ENCODE measurements around the gene DISC1.

DISC1 gene

DNA sequence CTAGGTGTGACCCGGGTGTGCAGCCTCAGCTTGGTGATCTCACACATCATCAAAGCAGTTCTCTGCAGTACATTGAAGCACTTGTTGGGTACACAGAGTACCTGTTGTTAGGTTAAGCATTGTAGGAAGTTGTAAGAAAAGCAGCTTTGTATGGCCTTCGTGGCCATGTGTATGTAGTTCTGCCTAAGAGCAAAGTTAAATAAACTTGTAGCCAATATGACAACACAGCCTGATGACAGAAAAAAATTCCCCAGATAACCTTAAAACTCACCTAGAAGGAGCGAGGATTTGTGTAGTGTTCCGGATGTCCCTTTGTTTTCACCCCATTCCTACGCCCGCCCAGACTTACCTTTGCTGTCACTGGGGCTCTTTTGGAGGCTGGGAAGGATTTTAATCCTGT, 48.0 kb downstream of the DISC1 start:
- no peak for DNase-seq

DNA sequence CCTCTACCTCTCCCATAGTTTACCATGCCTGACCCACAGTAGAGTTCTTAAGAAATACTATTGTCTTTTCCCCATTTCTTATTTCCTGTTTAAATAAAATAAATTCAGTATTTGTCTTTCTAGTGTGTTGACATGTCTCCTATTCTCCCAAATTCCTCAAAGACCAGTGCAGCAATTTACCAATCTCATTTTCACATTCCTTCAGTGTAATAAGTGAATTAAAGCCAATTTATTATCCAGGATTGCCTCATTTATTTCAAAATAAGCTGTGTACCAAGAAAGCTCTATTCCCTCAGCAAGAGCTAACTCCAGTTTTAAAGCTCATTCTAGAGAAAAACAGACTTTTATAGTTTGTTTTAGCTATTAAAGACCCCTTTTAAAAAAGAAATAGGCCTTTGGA, 49.9 kb downstream of the DISC1 start:
- DNase-seq: no peak

DNA sequence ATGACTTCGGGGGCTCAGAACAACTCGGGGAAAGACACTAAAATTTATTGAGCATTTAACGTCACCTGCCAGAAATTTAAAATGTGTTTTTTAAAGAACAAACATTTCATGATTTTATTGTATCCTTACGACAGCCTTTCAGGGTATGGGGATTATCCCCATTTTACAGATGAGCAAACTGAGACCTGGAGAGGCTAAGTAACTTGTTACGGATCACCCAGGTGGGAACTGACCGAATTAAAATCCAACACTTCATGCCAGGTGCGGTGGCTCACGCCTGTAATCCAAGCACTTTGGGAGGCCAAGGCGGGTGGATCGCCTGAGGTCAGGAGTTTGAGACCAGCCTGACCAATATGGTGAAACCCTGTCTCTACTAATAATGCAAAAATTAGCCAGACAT, 50.9 kb downstream of the DISC1 start:
- DNase-seq: no peak

DNA sequence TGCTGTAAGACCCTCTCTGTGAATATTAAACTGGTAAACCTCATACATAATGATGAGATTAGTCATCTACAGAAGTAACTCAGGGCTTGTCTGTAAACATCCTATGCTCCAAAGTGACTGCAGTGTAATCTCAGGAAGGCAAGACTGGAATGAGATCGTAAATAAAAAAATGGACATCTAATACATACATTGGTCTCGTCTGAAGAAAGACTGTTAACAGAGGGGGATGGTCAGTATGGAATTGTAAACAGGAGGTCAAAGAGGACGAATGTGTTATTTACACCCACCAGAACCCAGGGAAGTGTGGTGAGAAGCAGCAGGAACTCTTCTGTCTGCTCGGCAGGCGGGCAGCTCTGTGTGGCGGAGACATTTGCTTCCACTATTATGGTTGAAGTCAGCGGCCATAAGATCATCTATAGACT, 51.4 kb downstream of the DISC1 start:
- DNase-seq: no peak

DNA sequence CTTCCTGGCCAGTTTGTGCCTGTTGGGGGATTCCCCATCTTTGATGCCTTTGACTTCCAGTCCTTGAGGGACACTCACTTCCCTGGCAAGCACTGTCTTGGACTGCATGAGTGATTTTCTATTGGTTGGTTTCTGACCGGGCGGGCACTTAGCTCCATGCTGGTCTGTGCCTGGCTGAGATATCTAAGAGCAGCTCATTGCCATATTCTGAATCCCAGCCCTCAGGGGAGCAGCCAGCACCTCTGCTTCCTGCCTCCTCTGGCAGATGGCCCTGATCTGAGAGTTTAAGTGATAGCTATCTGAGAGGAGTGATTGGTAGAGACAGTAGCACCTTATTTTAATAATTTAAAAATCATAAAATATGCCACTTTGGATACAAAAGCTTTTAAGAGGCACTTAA, 52.5 kb downstream of the DISC1 start:
- DNase-seq: no peak

DNA sequence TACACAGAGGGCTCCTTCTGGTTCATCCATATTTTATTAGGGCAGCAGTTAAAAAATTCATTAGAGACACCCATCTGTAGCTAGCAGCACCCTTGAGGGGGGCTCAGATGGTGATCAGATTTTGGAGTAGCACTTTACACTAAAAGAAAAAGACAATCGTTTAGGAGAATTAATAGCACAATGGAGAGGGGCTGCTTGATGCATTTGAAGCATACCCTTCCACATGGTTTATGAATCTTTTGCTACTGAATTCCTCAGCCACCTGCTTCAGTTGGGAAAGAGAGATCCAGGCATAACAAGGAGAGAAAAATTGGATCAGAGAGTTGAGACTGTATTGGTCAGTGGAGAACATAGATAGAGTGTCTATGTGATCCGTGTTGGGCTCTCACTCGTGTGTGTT, 54.4 kb downstream of the DISC1 start:
- DNase-seq: no peak

DNA sequence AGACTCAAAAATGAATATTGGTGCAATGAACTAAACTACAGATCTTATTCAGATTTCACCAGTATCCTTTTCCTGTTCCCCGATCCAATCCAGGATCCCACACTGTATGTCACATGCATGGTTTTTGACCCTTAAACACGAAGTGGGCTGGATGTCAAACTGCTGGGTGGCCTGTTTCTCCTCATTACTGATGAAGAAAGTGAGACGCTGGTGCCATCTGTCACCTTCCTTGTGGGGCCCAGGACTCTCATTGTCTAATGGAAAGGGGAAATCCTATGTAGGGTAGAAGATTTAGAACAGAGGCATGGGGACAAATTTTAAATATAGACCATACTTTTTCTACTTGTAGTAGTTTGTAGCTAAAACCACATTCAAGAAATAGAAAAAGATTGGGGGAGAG, 56.2 kb downstream of the DISC1 start:
- no peak for DNase-seq

DNA sequence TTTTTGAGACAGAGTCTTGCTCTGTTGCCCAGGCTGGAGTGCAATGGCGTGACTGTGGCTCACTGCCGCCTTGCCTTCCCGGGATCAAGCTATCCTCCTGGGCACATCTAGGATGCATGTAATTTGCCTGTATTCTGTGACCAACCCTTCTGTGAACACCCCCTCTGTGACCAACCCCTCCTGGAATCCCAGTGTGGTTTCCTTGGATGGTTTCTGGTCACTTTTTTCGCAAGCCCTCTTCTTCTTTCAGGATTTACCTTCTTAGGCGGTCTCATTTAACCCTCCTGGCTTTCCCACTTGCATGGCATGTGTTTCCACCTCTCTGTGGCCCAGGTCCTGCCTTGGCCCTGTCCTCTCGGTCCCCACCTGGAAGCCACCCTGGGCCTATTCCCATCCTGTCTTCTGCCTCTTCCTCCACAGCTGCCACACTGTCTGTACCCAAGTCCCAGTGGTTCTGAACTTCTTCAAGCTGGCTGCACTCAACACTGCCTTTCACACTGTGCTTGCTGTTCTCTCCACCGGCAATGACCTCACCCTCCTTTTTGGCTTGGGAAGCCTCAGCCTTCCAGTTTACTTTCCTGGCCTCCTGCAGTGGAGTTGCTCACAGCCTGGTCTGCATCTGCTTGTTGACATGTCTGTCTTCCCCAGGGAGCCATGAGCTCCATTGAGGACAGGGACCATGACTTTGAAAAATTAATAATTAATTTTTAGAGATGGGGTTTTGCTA, 57.0 kb downstream of the DISC1 start:
- no peak for DNase-seq

DNA sequence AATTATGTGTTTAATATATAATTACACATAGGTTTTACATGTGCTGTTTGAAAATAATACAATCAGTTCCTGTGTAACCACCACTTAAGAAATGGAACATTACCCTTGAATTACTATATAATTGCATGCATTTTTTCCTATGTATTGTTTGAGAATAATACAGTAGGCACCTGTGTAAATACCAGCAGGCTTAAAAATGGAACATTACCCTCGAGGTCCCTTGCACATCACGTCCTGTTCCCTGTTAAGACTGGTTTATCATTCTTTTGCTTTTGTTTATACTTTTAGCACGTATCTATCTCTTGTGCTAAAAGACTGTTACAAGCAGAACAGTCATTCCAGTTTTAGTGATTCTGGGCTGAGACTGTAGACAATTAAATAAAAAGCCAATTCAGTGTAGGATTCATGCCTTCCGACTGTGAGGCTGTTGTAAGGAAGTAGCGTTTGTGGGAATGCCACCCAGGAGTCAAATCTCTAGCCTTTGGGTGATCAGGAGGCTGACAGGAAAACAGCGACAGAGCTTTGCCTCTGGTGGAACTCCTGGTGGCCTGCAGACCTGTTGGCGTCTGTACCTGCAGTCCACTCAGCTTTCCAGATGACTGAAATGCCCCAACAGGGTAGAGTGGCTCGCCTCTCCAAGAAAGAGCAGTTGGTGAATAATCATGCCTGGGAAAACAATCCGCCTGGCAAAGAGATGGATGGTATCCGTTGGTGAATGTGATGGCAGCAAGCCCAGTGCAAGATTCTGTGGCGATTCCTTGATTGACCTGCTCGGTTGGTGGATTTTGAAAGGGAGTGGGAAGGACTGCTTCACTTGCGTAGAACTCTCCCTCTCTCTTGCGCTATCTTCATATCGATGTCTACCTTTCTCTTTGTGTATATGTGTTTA, 58.0 kb downstream of the DISC1 start:
- no peak for DNase-seq

DNA sequence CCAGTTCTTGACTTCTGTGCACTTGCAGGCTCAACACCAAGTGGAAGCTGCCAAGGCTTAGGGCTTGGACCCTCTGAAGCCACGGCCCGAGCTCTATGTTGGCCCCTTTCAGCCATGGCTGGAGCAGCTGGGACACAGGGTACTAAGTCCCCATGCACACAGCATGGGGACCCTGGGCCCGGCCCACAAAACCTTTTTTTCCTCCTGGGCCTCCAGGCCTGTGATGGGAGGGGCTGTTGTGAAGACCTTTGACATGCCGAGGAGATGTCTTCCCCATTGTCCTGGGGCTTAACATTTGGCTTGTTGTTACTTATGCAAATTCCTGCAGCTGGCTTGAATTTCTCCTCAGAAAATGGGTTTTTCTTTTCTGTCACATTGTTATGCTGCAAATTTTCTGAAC, 59.8 kb downstream of the DISC1 start:
- no peak for DNase-seq

DNA sequence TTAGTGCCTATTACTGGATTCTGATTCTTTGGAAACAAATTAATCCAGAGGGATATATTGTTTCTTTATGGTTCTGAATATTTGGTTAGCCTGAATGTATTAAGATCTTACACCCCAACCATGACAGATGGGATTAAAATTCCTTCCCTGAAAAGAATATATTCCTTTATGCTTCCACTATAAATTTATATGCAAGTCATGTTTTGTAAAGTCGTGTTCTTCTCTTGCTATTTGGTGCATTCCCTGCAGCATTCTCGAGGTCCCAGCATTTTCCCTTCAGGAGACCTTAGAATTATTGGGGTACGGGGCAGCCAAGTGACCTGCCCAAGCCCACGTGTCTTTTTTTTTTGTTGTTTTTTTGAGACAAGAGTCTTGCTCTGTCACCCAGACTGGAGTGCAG, 62.4 kb downstream of the DISC1 start:
- DNase-seq: no peak

DNA sequence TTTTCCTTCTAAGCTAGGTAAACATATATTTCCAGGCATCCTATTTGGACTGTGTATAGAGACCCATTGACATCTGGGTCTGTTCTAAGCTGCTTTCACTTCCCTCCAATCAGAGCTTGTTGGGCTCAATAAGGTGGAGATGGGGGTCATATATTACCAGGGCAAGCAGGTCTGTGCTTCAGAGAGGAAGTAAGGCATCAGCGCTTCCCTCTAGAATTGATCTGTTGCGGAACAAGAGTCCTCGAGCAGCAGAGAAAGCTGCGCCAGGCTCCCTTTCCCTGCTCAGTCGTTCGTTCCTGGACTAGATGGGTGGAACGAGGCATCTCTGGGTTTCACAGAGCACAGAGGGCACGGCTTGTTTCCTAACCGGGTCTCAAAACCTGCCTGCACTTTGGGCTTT, 63.5 kb downstream of the DISC1 start:
- DNase-seq: no peak

DNA sequence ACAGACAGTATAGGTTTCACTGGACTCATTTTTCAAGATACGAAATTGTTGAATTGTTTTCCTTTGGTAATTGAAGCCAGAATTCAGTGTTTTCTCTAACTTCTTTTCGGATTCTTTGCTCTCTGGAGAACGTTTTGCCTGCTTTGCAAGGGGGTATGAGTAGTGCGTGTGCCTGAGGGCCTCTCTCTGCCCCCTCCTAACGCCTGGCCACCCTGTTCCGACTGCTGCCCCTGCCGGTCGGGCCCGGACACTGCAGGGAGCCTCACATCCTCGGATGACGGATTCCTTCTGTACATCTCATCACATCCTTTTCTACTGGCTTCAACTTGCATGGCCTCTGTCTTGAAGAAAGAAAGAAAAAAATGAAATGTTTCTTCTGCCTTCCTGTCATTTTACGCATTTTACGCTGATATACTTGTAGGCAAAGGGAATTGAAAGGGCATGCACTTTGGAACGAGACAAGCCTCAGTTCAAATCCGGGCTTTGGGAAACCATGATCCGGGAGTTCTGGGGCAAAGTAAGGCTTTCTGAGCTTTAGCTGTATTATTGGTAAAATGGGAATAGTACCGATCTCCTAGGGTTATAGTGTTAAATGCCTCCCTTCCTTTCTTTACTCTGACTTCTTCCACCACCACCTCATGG, 65.1 kb downstream of the DISC1 start:
- no peak for DNase-seq

DNA sequence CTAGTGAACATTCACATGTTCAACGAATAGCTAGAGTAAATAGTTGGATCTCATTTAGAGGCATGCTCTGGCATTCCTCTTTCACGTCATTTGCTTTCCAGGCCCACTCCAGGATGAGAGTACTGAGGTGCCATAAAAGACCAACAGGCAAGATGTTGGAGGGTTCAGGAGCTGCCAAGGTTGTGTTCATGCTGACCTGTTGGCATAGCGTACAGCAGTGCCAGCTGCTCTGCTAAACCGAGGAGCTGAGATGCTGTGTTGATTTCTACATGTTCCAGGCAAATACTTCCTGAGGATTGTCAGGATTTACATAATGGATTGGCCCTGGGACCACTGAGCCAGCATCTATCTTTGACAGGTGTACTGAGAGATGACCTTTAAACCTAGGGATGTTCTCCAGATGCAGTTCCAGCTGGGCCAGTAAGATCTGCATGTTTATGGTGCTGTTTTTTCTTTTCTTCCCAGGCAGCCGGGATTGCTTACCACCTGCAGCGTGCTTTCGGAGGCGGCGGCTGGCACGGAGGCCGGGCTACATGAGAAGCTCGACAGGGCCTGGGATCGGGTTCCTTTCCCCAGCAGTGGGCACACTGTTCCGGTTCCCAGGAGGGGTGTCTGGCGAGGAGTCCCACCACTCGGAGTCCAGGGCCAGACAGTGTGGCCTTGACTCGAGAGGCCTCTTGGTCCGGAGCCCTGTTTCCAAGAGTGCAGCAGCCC, 66.9 kb downstream of the DISC1 start:
- no peak for DNase-seq

DNA sequence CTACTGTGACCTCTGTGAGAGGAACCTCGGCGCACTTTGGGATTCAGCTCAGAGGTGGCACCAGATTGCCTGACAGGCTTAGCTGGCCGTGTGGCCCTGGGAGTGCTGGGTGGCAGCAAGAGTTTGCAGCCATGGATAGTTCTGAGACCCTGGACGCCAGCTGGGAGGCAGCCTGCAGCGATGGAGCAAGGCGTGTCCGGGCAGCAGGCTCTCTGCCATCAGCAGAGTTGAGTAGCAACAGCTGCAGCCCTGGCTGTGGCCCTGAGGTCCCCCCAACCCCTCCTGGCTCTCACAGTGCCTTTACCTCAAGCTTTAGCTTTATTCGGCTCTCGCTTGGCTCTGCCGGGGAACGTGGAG, 67.5 kb downstream of the DISC1 start:
- DNase-seq: no peak

DNA sequence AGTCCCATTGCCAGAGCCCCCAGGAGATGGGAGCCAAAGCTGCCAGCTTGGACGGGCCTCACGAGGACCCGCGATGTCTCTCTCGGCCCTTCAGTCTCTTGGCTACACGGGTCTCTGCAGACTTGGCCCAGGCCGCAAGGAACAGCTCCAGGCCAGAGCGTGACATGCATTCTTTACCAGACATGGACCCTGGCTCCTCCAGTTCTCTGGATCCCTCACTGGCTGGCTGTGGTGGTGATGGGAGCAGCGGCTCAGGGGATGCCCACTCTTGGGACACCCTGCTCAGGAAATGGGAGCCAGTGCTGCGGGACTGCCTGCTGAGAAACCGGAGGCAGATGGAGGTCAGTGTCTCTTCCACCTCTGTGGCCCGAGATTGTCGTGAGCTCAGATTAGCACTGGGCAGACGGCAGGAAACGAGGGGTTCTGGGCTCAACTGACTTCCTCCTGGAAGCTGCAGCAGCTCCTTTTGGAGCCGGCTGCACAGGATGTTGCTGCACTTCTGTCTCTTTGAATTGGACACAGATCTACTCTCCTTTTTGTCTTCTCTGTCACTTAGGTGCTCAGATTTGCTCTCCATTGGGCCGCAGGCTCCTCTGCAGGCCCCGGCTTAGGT, 68.0 kb downstream of the DISC1 start:
- DNase-seq: no peak

DNA sequence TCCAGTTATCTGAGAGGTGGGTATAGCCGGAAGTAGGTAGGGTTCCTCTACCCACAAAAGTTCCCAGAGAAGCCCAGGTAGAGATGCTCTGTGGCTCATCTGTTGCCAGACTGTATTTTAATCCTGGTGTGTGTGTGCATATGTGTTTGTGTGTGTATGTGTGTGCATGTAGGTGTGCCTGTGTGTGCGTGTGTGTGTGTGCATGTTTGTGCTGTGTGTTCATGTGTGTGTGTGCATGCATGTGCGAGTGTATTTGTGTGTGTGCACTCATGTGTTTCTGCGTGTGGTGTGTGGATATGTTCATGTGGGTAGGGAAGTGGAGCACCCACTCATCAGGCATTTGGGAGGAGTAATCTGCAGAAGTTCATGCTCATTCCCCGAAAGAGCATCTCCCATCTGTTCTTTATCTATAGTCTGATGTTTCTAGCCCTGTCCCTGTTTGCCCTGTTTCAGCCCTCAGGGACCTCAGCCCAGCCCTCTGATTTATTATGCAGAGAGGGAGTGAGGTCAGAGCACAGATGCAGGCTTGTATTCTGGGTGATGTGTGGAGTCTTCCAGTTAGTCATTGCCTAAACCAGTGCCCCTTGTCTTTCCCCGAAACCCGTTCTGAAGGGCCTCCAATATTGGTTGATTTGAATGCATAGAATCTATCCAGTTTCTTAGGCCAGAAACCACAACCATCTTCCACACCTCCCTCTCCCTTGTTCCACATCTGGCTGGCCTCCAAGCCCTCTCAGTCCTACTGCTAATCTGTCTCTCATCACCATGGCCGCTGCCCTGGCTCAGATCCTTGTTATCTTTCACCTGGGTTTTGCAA, 69.1 kb downstream of the DISC1 start:
- no peak for DNase-seq

DNA sequence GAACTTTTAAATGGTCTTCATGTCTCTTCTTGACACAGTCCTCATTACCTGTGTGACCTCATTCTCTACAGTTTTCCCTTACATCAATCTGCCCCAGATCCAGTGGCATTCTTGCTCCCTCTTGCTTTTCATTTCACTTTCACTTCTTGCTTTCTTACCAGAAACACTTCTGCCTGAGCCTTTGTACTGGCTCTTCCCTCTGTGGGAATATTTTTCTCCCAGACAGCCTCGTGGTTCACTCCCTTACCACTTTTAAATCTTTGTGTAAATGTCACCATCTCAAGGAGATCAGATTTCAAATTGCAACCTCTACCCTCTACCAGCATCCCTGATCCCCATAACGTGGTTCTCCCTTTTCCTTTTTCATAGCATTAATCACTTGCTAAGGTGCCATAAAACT, 73.2 kb downstream of the DISC1 start:
- no peak for DNase-seq

DNA sequence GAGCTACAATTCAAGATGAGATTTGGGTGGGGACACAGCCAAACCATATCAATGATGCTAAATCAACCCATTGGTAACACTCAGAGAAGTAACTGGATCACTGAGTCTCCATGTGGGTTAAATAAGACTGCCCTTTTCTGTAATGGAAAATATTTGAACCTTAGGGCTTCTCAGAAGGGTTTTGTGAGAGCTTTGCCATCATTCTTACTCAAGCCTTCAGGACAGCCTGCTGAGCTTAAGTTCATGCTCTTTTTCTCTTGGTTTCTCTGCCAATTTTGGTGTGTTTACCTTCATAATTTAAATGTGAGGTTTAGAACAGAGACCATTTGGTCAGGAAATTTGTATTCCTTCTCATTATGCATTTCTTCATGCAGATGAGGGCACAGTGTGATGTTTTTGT, 74.7 kb downstream of the DISC1 start:
- no peak for DNase-seq

DNA sequence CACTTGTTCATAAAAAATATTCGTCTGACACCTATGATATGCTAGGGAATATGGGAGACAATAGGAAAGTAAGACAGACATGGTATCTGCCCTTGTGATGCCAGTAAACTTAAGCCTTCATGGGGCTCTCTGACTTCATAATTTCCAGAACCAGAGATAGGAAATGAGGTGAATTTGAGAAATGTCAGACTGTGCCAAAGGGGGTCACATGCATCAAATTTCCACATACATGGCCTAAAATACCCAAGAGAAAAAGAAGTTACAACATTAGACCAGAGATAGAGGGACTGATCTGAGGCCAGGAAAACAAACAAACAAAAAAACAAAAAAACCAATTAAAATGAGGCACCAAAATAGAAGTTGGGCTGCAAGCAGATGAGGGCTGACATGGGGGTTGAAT, 75.7 kb downstream of the DISC1 start:
- no peak for DNase-seq

DNA sequence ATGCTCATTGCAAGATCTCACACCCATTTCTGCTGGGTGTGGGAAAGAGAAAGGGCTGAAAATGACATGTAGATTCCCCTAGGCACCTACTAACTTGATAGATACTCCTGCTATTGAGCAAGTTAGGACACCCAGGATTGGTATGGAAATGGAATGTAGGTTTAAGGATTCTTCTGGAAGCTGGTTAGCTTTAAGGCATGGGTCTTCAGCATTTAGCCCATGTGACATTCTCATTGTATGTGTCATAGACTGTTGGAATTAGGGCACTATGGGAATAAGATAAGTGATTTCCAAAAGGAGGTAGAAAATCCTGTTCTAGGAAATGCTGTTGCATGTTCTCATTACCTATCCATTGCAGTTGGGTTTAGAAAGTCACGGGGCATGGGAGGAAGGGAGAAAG, 76.2 kb downstream of the DISC1 start:
- no peak for DNase-seq

All from activated CD8-positive, alpha-beta memory T cell treated with anti-CD3 and anti-CD28 coated beads, Interleukin-2, amount 50 U/mL, for 4 hours (primary cell).